Measurements from ENCODE around the gene ITPKC.

Gene ITPKC

DNA sequence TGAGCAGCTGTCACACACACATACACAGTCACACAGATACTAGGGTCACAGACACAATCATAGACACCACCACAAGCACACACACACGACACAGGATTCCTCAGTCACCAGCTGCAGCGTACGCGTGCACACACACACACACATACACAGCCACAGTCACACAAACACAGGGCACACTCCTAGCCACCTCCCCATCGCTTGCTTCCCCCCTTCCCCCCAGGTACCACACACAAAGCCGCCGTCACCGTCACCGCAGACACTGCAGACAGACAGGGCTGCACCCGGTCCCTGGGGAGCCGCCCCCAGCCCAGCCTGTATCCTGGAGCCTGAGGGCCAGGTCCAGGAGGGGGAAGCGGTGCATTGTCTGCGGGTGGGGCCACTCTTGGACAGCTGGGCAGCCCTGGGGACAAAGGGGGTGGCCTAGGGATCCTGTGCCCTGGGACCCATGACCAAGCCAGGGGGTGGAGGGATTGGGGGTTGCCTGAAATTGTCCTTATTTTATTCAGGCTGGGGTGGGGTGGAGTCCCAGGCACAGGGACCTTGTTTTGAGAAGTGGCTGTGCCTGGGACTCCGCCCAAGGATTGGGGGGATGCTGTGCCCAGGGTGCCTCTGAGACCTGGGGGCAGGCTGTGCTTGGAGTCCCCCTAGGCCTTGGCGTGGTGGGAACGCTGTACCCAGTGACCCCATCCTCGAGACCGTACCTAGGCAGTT, 27.4 kb upstream of the ITPKC start:
- DNase-seq (ENCODE audit: low read depth) = peak; percentile 25
- TF ChIP-seq CTCF (IDR thresholded peaks at IDR 0.05; ENCODE audit: insufficient read depth, low read depth, low read length, missing control alignments) = no peak
- H3K4me3 ChIP-seq (ENCODE audit: low read length) = peak overlapping the region; percentile 58

DNA sequence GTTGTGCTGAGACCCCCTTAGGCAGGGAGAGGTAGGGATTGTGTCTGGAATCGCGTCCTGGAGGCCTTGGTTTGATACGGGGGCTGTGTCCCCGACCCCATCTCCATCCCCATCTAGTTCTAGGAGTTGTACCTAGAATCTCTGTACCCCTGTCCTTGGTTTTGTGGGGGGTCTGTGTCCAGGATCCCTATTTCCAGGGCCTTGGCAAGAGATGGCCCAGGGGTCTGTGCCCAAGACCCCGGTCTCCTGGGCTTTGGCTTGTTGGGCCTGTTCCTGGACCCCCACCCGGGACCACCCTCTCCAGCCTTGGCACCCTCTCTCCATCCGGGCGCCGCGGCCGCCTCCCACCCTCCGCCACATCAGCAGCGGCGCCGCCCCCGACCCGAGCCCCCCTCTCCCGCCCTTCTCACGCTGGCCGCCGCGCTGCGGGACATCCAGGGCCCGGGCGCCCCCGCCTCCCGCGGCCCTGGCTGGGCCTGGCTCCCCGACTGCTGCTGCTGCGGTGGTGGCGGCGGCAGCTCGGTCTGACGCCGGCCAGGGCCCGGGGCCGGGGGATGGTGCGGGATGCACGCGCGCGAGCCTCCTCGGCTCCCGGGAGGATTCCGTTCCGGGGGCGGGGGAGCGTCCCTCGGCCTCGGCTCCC, 26.7 kb upstream of the ITPKC start, which contains the start of gene NUMBL:
Gene NUMBL (minus strand): TSS at position 602 of the 643 bp plus-strand sequence. CDS start 168 bp downstream, at position 434.
- H3K4me3 ChIP-seq (ENCODE audit: low read length) = peak within 1 kb of the TSS; percentile 58
- no peak for TF ChIP-seq CTCF (IDR thresholded peaks at IDR 0.05; ENCODE audit: insufficient read depth, low read depth, low read length, missing control alignments)
- no peak for DNase-seq (ENCODE audit: low read depth)

DNA sequence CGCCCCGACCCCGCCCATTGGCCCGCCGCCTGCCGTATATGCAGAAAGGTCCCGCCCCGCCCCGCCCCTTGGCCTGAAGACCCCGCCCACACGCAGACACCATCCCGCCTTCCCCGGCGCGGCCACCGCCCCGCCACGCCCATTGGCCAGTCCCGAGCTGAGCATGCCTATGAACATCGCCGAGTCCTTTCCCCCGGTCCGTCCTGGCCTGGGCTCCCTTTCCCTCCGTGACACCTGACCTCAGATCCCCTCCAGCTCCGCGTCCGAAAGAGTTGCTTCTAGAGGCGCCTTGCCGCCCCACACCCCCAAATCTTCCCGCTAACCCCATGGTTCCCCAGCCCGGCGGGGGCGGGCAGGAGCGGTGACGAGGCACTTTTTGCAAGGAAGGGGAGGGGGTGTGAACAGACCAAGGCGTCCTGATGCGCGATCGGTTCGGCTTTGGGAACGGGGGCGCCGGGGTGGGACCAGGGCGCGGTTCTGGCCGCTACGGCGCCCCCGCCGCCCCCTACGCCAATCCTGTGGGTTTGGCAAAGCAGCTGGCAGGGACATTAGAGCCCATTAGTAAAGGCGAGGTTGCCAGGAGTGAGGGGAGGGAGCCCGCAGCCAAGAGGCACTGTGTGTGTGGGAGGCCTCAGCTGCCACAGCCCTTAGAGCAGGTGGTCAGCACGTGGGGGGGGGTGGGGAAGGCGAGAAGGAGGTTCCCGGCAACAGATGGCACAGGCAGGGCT, 26.1 kb upstream of the ITPKC start:
- peak; percentile 94 for DNase-seq (ENCODE audit: low read depth)
- H3K4me3 ChIP-seq (ENCODE audit: low read length) = peak overlapping the region; percentile 58

GRCh38 chr19:40691421-40692211, 25.3 kb upstream of the ITPKC start:
- TF ChIP-seq CTCF (IDR thresholded peaks at IDR 0.05; ENCODE audit: insufficient read depth, low read depth, low read length, missing control alignments) = no peak
- no peak overlapping the region for H3K4me3 ChIP-seq (ENCODE audit: low read length)
- DNase-seq (ENCODE audit: low read depth) = no peak

More for the DNA sequence above, 26.1 kb upstream of the ITPKC start:
- TF ChIP-seq CTCF (IDR thresholded peaks at IDR 0.05; ENCODE audit: insufficient read depth, low read depth, low read length, missing control alignments) = no peak

DNA sequence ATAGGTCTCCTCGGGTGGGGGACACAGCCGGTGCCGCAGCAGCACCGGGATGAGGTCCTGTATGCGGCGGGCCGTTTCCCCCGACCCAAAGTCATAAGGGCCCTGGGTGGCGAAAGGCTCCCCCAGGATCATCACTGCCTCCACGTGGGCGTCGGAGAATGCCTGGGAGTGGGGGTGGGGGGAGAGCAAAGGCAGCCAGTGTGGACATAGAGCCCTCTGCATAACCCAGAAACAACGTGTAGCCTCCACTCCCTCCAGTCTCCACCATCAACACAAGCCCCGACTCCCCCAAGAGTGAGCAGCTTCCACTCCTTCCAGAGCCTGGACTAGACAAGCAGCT, 24.7 kb upstream of the ITPKC start:
- DNase-seq (ENCODE audit: low read depth) = no peak

More for the DNA sequence above, 24.7 kb upstream of the ITPKC start:
- no peak for TF ChIP-seq CTCF (IDR thresholded peaks at IDR 0.05; ENCODE audit: insufficient read depth, low read depth, low read length, missing control alignments)
- no peak overlapping the region for H3K4me3 ChIP-seq (ENCODE audit: low read length)

Measured in epithelial cell of esophagus (primary cell).